ENCODE results near the gene KIZ. TPM values are rescaled to one million over a fixed set of nuclear protein-coding genes. Genes with fewer than 3 reads are reported as not detected.

KIZ gene
- total RNA-seq, 4 donors from 2014 or later = 23.2 to 58.7 (median 28.3) TPM

DNA sequence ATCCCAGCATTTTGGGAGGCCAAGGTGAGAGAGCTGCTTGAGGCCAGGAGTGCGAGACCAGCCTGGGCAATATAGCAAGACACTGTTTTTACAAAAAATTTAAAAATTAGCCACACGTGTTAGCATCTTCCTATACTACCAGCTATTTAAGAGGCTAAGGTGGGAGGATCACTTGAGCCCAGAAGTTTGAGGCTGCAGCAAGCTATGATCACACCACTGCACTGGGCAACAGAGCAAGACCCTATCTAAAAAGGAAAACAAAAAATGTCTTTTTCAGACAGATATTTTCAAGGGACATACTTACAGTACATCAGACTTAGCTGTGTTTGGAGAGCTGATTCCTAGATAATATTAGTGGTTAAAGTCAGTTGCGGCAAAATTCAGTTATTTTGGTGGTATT, 104.3 kb downstream of the KIZ start:
- TF ChIP-seq CTCF (IDR thresholded peaks at IDR 0.05) (no peak), POLR2A (IDR thresholded peaks at IDR 0.05) (no peak)
- Histone ChIP-seq H3K27me3 (no peaks in the 10 kb centered on the region), H3K4me3 (no peak overlapping the region), H3K4me1 (no peaks in the 10 kb centered on the region), H3K36me3 (peaks cover 0 to 3% of the 10 kb centered on the region in 2 donors), H3K27ac (no peak overlapping the region), H3K9me3 (no peaks in the 10 kb centered on the region)
- intact Hi-C loops (cut with DNase I; ENCODE audit: low total_unique reads) = no loop called here
- no peak for DNase-seq

DNA sequence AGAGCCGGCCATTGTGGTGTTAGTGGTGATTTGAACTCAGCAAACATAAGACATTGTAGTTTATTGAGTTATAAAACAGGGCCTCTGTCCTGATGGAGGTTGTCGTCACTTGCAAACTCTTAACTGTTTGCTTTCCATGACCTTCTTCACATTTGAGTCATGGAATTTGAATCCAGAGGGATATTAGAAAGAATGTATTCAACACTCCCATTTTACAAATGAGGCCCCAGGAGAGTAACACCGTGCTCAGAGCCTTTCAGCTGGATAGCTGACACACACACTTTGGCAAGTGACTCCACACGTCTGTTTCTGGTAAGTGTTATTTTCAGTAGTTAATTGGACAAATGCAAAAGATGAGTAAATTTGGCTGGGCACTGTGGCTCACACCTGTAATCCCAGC, 104.8 kb downstream of the KIZ start:
- Histone ChIP-seq H3K36me3 (peaks cover 0 to 3% of the 10 kb centered on the region in 2 donors), H3K9me3 (no peaks in the 10 kb centered on the region), H3K4me3 (no peak overlapping the region), H3K4me1 (no peaks in the 10 kb centered on the region), H3K27me3 (no peaks in the 10 kb centered on the region), H3K27ac (no peak overlapping the region)
- intact Hi-C loops (cut with DNase I; ENCODE audit: low total_unique reads) = no loop called here
- no peak for DNase-seq
- TF ChIP-seq POLR2A (IDR thresholded peaks at IDR 0.05) = no peak
- TF ChIP-seq CTCF (IDR thresholded peaks at IDR 0.05) = no peak

- Histone ChIP-seq H3K36me3 (peaks cover 0 to 3% of the 10 kb centered on the region in 2 donors), H3K4me3 (no peak overlapping the region), H3K9me3 (no peaks in the 10 kb centered on the region), H3K4me1 (no peaks in the 10 kb centered on the region), H3K27me3 (no peaks in the 10 kb centered on the region), H3K27ac (no peak overlapping the region)
- TF ChIP-seq POLR2A (IDR thresholded peaks at IDR 0.05) (no peak), CTCF (IDR thresholded peaks at IDR 0.05) (no peak)
- intact Hi-C loops (cut with DNase I; ENCODE audit: low total_unique reads) = no loop called here
- DNase-seq = no peak
Measured at GRCh38 chr20:21232546-21233280, 106.8 kb downstream of the KIZ start.

GRCh38 chr20:21234324-21234723, 108.4 kb downstream of the KIZ start:
- H3K36me3 ChIP-seq = peaks cover 0 to 3% of the 10 kb centered on the region in 2 donors
- H3K27me3 ChIP-seq = no peaks in the 10 kb centered on the region

More at GRCh38 chr20:21234324-21234723, 108.4 kb downstream of the KIZ start:
- no peaks in the 10 kb centered on the region for H3K4me1 ChIP-seq
- intact Hi-C loops (cut with DNase I; ENCODE audit: low total_unique reads) = no loop called here
- H3K27ac ChIP-seq = no peak overlapping the region
- no peak overlapping the region for H3K4me3 ChIP-seq
- TF ChIP-seq CTCF (IDR thresholded peaks at IDR 0.05) (no peak), POLR2A (IDR thresholded peaks at IDR 0.05) (no peak)
- H3K9me3 ChIP-seq = no peaks in the 10 kb centered on the region
- no peak for DNase-seq
